Loucy (cell line): Measurements from ENCODE around the gene SGMS1.
"Not testable (repeated sequence)": the region's sequence is repeated elsewhere in the genome, so short reads cannot be mapped to it uniquely, and the experiment has no call there.

Experiments
- H2AFZ ChIP-seq: fragments of 200-600 bp; sonication (generic); 2 replicates; pipeline ENCODE4 v1.6.0; 2016; ENCODE audit warnings: antibody characterized with exemption, mild to moderate bottlenecking, low read length, moderate library complexity
- H3F3A ChIP-seq: fragments of 200-600 bp; 2 replicates; pipeline ENCODE4 v1.6.0; 2016; ENCODE audit warnings: antibody characterized with exemption, low read depth, mild to moderate bottlenecking
- H3K27me3 ChIP-seq: fragments of 200-600 bp; sonication (generic); 2 replicates; pipeline ENCODE4 v1.6.1; 2014; ENCODE audit warnings: low read length, mild to moderate bottlenecking; ENCODE audit not compliant: insufficient read depth, poor library complexity, severe bottlenecking
- H3K36me3 ChIP-seq: fragments of 200-600 bp; sonication (generic); 2 replicates; pipeline ENCODE4 v1.6.1; 2016; ENCODE audit warnings: low read length; ENCODE audit not compliant: insufficient read depth
- H3K4me1 ChIP-seq: fragments of 200-600 bp; sonication (generic); 2 replicates; pipeline ENCODE4 v1.5.1; 2014; ENCODE audit warnings: low read length, mild to moderate bottlenecking; ENCODE audit not compliant: insufficient read depth, poor library complexity, severe bottlenecking
- H3K4me2 ChIP-seq: fragments of 200-600 bp; sonication (generic); 2 replicates; pipeline ENCODE4 v1.6.0; 2014; ENCODE audit warnings: antibody characterized with exemption, low read length, low read depth, mild to moderate bottlenecking; ENCODE audit not compliant: poor library complexity, severe bottlenecking
- H3K4me3 ChIP-seq: fragments of 200-600 bp; sonication (generic); 2 replicates; pipeline ENCODE4 v1.5.1; 2014; ENCODE audit warnings: low read length, mild to moderate bottlenecking, mixed read lengths; ENCODE audit not compliant: poor library complexity, severe bottlenecking
- H3K79me2 ChIP-seq: fragments of 200-600 bp; sonication (generic); 2 replicates; pipeline ENCODE4 v1.6.1; 2014; ENCODE audit warnings: low read length; ENCODE audit not compliant: insufficient read depth
- H3K9ac ChIP-seq: fragments of 200-600 bp; sonication (generic); 2 replicates; pipeline ENCODE4 v1.6.0; 2014; ENCODE audit warnings: mild to moderate bottlenecking, low read depth, low read length, moderate library complexity; ENCODE audit not compliant: poor library complexity, severe bottlenecking
- H3K9me2 ChIP-seq: fragments of 200-600 bp; sonication (generic); replicated peaks from 2 replicates; pipeline ENCODE4 v1.6.1; 2016; ENCODE audit warnings: low read depth, low read length, mixed read lengths
- H3K9me3 ChIP-seq: fragments of 200-600 bp; sonication (generic); 2 replicates; pipeline ENCODE4 v1.6.1; 2014; ENCODE audit warnings: mild to moderate bottlenecking, antibody characterized with exemption, low read length, low read depth; ENCODE audit not compliant: insufficient read depth
- H4K20me1 ChIP-seq: fragments of 200-600 bp; sonication (generic); 2 replicates; pipeline ENCODE4 v1.6.0; 2014; ENCODE audit warnings: antibody characterized with exemption, low read length, mild to moderate bottlenecking; ENCODE audit not compliant: insufficient read depth, poor library complexity, severe bottlenecking
- CTCF ChIP-seq: fragments of 200-600 bp; sonication (generic); conservative IDR thresholded peaks from 2 replicates; pipeline ENCODE4 v1.5.1; 2014; ENCODE audit warnings: mild to moderate bottlenecking, antibody characterized with exemption, low read length
- EZH2phosphoT487 ChIP-seq: fragments of 200-600 bp; IDR thresholded peaks from 2 replicates; pipeline ENCODE4 v1.6.1; 2018; ENCODE audit warnings: antibody characterized with exemption, mild to moderate bottlenecking, moderate library complexity, borderline replicate concordance

SGMS1 gene

GRCh38 chr10:50550291-50550839, 73.4 kb downstream of the SGMS1 start:
- TF ChIP-seq EZH2phosphoT487 (no peak), CTCF (no peak)
- H2AFZ ChIP-seq = no peak overlapping the region
- no peaks in the 10 kb centered on the region for H3K4me1 ChIP-seq
- H3K36me3 ChIP-seq = no peaks in the 10 kb centered on the region
- H3F3A ChIP-seq = no peaks in the 10 kb centered on the region
- no peaks in the 10 kb centered on the region for H4K20me1 ChIP-seq
- H3K4me3 ChIP-seq = no peak overlapping the region
- H3K9ac ChIP-seq = no peak overlapping the region
- no peaks in the 10 kb centered on the region for H3K9me2 ChIP-seq
- no peak overlapping the region for H3K4me2 ChIP-seq
- H3K79me2 ChIP-seq = no peaks in the 10 kb centered on the region
- H3K9me3 ChIP-seq = no peaks in the 10 kb centered on the region
- H3K27me3 ChIP-seq = no peaks in the 10 kb centered on the region

GRCh38 chr10:50549186-50549585, 74.6 kb downstream of the SGMS1 start:
- not testable (repeated sequence) for H4K20me1 ChIP-seq, H3K79me2 ChIP-seq, H3K4me2 ChIP-seq, H3K9me3 ChIP-seq, H2AFZ ChIP-seq, H3K36me3 ChIP-seq, H3K27me3 ChIP-seq, H3K9me2 ChIP-seq, H3K4me3 ChIP-seq, H3K4me1 ChIP-seq, H3F3A ChIP-seq, H3K9ac ChIP-seq

- H3K79me2 ChIP-seq, H3K36me3 ChIP-seq, H3F3A ChIP-seq, H3K9ac ChIP-seq, H3K4me1 ChIP-seq, H4K20me1 ChIP-seq, H3K9me3 ChIP-seq, H3K4me2 ChIP-seq, H3K27me3 ChIP-seq, H3K4me3 ChIP-seq, H2AFZ ChIP-seq, H3K9me2 ChIP-seq: not testable (repeated sequence)
Measured at GRCh38 chr10:50548481-50548880, 75.3 kb downstream of the SGMS1 start.

GRCh38 chr10:50546287-50546686, 77.5 kb downstream of the SGMS1 start:
- not testable (repeated sequence) for H3K9me2 ChIP-seq, H3K9me3 ChIP-seq, H3K9ac ChIP-seq, H3K4me3 ChIP-seq, H3K79me2 ChIP-seq, H3F3A ChIP-seq, H3K4me1 ChIP-seq, H4K20me1 ChIP-seq, H3K27me3 ChIP-seq, H2AFZ ChIP-seq, H3K4me2 ChIP-seq, H3K36me3 ChIP-seq

GRCh38 chr10:50545846-50546245, 77.9 kb downstream of the SGMS1 start:
- H3K9me2 ChIP-seq = no peaks in the 10 kb centered on the region
- H3K9me3 ChIP-seq = no peaks in the 10 kb centered on the region
- H3K4me1 ChIP-seq = no peaks in the 10 kb centered on the region
- no peak for TF ChIP-seq EZH2phosphoT487
- no peak for TF ChIP-seq CTCF
- H4K20me1 ChIP-seq = no peaks in the 10 kb centered on the region
- H3K27me3 ChIP-seq = no peaks in the 10 kb centered on the region
- H3K4me2 ChIP-seq = no peak overlapping the region
- H3F3A ChIP-seq = no peaks in the 10 kb centered on the region
- H3K9ac ChIP-seq = no peak overlapping the region
- no peaks in the 10 kb centered on the region for H3K79me2 ChIP-seq
- no peak overlapping the region for H3K4me3 ChIP-seq
- no peaks in the 10 kb centered on the region for H3K36me3 ChIP-seq
- no peak overlapping the region for H2AFZ ChIP-seq
